ENCODE measurements around the gene PHLDA1. TPM values are rescaled to one million over a fixed set of nuclear protein-coding genes. Genes with fewer than 3 reads are reported as not detected.
"Not testable (repeated sequence)": the region's sequence is repeated elsewhere in the genome, so short reads cannot be mapped to it uniquely, and the experiment has no call there.

The PHLDA1 gene
- polyA plus RNA-seq, 10 donors, result 20.2 to 29.1 (median 24.5) TPM

GRCh38 chr12:75990189-75990912 is 41.2 kb downstream of the PHLDA1 start:
- no peak for DNase-seq

DNA sequence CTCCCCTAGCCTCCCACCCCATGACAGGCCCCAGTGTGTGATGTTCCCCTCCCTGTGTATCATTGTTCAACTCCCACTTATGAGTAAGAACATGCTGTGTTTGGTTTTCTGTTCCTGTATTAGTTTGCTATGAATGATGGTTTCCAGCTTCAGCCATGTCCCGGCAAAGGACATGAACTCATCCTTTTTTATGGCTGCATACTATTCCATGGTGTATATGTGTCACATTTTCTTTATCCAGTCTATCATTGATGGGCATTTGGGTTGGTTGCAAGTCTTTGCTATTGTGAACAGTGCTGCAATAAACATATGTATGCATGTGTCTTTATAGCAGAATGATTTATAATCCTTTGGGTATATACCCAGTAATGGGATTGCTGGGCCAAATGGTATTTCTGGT is 43.9 kb downstream of the PHLDA1 start:
- DNase-seq, result not testable (repeated sequence)

DNA sequence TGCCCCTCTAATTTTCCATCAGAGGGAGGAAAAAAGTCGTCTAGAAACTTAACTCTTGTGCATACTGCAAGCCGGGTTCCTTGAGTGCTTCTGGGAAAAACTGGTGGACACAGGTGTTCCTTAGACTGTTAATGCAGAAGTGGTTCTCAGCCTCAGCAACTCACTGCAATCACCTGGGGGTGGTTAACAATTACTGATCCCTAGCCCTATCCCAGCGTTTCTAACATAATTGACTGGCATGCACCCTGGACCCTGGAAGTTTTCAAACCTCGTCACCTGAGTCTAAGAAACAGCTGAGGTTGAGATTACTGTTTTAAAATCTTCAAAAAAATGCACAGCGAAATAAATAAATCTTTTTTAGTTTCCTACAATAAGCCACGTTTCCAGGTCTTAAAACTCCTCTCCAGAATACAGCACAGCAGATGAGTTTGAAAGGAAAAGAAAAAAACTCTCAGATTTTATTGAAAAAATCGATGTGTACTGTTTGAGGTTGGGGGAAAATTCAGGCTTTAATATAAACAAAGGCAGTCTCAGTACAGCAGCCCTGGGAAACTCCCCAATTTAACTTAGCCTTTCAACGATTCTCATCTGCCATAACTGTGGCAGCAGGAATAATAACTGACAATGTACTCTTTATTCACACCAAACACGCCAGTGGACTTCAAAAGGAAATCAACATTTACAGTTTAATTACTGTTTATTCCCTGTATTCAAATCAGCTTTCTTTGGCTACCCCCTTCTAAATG is 45.4 kb downstream of the PHLDA1 start:
- DNase-seq, result no peak

DNA sequence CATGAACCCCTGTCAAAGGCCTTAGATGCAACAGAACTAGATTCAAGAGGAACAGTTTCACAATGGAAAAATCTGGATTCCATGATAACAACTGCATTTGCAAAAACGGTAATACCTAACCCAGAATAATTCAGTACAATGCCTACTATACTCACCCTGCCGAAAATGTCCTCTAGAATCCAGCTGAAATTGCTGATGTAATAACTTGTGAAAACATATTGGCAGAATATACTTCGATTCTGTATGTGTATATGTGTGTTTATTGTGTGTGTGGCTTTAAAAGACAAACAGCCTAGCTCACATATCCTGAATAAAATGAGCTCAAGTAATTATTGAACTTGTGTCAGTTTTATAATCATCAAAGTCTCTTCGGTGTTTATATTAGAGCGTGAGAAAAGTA is 46.0 kb downstream of the PHLDA1 start:
- DNase-seq, result no peak

GRCh38 chr12:75984577-75985182 is 46.9 kb downstream of the PHLDA1 start:
- DNase-seq, result no peak

DNA sequence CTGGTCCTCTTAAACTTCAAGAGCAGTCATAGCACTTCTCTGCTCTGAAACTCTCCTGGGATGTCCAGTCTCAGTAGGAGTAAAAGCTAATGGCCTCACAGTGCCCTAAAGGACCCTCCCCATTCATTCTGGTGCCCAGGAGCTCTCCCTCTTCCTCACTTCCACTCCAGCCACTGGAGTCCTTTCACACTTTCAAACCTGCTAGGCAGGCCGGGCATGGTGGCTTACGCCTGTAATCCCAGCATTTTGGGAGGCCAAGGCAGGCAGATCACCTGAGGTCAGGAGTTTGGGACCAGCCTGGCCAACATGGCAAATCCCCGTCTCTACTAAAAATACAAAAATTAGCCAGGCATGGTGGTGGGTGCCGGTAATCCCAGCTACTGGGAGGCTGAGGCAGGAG is 47.7 kb downstream of the PHLDA1 start:
- DNase-seq, result not testable (repeated sequence)

GRCh38 chr12:75982979-75983660 is 48.5 kb downstream of the PHLDA1 start:
- DNase-seq, result no peak

DNA sequence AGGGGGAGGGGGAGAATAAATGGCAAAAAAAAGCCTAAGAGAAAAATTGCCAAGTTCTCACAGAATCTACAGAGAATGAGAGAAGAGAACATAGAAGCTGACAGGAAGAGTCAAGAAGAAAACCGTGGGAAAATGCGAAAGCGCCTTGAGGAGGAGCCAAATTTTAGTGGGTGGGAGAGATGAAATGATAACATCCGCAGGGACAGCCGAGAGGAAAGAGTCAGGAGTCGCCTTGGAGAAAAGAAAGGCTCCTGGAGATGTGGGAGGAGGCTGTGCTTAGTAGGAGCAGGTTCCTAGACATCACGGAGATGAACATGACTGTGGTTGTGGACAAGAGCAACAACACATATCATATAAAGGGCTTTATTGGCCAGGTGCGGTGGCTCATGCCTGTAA is 49.4 kb downstream of the PHLDA1 start:
- peak in 1 of 3 donors; percentile 38 for DNase-seq

DNA sequence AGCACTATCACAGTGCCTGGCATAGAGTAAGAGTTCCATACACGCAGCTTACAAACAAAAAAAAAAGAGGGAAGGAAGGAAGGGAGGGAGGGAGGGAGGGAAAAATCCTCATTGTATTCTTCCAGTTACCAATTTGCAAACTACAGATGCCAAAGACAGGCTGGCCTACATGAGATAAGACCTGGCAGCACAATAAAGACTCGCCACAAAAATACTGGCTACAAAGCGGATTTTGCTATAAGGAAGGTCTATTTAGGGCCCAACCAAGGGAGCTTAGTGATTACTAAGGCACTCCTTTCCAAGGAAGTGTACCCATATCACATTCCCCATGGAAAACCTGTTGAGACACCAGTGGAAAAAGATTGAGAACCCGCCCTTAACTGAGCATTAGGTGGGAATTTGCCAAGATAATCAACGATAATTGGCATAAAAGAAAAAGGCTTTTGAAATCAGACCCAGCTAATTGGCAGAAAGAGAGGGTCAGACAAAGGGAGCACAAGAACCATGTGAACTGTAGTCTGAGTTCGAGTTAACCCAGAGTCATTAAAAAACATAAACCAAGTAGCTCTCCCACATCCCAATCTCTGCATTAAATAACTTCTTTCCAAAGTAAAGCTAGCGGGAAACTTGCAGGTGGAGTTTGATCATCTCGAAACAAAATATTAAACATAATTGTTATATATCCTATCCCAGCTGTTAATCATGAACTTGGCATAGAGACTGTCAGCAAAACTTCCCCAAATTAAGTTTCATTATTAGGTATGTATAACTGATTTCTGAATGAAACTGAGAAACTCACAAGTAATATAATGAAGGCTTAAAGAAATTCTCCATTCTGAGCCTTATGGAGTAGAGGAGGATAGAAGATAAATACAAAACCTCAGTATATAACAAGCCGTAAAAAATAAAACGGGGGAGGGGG is 50.1 kb downstream of the PHLDA1 start:
- DNase-seq, result no peak

GRCh38 chr12:75979181-75979580 is 52.4 kb downstream of the PHLDA1 start:
- DNase-seq, result no peak

DNA sequence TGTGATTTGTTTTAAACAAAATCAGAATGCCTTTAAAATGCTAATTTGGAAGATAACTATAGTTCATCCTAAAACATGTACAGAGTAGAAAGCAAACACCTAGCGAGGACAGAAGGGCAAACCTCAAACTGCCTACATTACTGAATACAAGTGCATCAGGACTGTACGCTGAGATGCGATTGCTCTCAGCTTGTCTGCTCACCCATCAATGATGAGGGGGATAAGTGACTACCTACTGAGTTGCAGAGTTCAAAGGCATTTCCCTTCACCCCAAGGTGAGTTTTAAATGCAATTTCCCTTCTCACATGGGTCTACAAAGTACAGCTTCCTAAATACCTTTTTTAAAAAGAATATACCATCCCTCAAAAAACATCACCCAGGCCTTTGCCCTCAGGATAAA is 52.9 kb downstream of the PHLDA1 start:
- no peak for DNase-seq

GRCh38 chr12:75977952-75978671 is 53.5 kb downstream of the PHLDA1 start:
- peak; percentile 62 to 98 (median 77) for DNase-seq

DNA sequence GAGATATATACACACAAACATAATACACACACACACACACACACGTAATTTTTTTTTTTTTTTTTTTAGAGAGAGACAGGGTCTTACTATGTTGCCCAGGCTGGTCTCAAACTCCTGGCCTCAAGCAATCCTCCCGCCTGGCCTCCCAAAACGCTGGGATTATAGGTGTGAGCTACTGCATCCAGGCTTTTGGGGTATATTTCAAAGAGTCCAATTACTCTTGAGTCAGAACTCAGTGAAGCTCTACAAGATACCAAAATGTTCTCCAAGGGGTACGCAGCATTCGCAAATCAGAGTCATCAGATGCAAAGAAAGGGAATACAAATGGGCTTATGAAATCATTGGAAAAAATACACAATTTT is 54.0 kb downstream of the PHLDA1 start:
- peak in 1 of 3 donors; percentile 22 for DNase-seq

DNA sequence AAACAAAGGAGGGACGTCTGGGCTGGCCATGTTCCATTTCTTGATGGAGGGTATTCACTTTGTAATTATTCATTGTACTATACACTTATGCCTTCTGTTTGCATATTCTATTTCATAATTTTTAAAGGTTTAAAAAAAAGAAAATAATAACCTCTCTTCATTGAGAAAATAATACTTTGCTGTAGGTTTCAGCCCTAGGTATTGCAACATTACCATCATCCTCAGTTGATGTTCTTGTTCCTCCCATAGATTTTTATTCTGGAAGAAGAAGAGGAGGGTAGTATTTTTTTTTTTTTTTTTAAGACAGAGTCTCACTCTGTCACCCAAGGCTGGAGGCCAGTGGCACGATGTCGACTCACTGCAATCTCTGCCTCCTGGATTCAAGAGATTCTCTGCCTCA is 54.7 kb downstream of the PHLDA1 start:
- no peak for DNase-seq

GRCh38 chr12:75976113-75976512 is 55.5 kb downstream of the PHLDA1 start:
- no peak for DNase-seq

GRCh38 chr12:75975702-75976101 is 55.9 kb downstream of the PHLDA1 start:
- DNase-seq, result no peak
